GM15510 (cell line): ENCODE data around the gene AHNAK.

Experiments
- POLR2A ChIP-seq: IDR thresholded peaks from 3 replicates; pipeline ENCODE4 v1.6.1; 2011; ENCODE audit warnings: borderline replicate concordance; ENCODE audit not compliant: insufficient read length; ENCODE audit errors: extremely low read depth

Gene AHNAK

DNA sequence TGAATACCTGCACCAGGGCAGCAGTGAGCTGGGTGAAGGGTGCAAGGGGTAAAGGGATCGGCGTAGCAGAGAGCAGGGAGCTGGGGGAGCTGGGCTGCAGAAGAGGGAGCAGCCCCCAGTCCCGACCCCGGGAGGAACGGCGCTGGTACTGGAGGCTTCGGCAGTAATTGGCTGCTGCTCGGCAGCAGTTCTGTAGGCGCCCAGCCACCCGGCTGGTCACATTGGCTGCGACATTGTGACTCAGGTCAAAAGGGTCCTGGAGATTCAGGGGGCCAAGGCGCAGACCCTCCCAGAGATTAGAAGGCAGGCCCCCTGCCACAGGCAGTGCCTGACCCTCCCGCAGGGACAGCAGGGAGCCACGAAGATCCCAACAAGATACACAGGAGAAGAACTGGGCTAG is 29.2 kb upstream of the AHNAK start:
- TF ChIP-seq POLR2A: no peak

DNA sequence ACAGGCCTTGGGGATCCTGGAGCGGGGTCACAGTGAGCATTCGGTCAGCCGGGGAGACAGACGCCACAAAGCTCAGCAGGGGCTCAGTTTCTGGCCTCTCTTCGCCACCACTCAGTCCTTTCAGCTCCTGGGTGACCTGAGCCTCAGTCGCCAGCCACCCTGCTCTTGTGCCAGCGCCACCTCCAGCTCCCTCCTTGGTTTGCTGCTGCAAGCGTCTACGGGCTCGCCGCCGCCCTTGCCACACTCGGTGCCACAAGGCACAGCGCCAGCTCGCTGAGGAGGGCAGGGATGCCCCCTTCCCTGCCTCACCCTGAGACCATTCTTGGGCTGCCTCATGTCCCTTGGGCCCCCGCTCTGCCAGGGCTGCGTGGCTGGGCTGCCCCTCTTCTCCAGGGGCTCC is 28.6 kb upstream of the AHNAK start:
- TF ChIP-seq POLR2A: no peak

DNA sequence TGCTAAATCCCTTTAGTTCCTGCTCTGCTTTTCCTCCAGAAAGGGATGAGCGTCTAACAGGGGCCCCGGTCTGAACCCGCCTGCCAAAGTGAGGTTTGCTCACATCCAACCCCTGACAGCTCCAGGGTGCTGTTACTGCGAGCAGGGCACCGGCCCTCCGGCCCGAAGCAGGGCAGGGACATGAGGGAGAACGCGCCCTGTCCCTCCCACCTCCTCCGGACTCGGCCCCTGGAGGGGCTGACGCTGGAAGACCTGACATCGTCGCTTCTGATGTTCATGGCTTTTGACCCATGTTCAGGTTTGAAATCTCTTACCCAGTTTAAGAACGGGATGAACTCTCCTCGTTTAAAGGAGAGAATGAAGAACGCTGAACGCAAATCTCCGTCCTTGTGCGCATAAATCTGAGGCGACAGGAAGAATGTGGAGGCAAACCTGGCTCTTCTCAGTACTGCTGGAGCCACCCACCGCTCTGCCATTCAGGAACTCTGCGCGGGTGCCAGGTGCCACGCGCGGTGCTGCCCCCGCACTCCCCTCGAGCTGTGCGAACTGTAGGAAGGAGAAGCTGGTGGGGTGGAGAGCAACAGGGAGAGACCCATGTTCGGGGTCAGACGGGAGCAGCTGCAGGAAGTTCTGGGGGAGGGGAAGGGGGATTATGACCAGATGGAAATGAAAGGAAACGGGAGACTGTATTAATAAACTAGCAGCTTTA is 27.9 kb upstream of the AHNAK start:
- TF ChIP-seq POLR2A: no peak

DNA sequence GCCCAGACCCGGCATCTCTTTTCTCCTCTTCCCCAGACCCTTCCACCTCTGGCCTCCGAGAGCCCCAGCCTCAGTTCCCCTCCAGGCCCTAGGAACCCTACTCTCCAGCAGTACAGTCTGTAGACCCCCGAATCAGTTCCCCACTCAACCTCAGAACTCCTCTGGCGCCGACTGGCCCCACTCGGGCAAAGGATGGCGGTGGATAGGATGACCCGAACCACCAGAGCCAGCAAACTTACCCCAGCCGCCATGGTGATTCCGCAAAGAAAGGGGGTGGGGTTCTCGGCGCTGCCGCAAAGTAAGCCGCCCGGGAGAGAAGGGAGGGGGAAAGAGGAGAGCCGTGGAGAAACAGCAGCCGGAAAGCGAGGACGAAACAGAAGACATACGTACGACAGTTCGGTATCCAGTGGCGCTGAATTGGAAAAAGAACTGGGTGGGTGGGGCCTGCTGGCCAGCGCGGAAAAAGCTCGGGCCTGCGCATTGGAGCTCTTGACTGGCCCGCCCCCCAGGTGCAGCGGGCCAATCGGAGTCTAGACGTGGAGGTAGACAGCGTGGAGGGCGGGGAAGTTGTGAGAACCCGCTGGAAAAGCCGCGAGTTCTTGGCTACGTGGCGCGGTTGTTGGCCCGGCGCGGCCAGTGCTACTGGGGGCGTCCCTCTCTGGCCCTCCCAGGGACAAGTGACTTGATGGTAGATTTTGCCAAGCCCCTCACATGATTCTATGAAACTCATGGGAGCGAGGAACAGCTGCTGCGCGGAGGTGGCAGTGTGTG is 27.2 kb upstream of the AHNAK start, which contains the start of gene EEF1G:
Gene EEF1G (minus strand): TSS at position 300 of the 771 bp plus-strand sequence. CDS start 49 bp downstream, at position 251.
- TF ChIP-seq POLR2A: peak; percentile 85

DNA sequence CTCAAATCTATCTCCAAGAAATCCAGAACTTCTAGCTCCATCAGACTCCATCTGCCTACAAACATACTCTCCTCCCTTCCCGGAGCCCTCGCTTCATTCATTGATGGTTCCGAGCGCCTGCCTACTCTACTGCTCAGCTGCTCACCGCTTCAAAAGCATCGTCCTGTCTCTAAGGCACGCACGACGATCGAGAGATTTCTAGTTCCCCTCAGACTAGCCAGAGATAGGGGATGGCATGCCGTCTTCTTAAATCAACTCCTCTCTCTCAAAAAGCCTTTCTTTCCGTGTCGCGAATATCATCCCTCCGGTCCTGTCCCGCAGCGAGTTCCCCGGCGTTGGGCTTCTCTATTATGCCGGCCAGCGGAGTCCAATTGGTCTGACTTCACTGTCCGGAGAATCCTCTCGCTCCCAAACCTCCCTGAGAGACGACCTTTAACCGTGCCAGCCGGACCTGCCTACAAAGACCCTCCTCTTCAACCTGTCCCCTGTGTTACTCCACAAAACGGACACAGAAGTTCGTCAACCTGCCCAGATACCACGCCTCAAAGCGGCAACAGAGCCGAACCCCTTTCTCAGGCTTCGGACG is 26.5 kb upstream of the AHNAK start:
- no peak for TF ChIP-seq POLR2A

DNA sequence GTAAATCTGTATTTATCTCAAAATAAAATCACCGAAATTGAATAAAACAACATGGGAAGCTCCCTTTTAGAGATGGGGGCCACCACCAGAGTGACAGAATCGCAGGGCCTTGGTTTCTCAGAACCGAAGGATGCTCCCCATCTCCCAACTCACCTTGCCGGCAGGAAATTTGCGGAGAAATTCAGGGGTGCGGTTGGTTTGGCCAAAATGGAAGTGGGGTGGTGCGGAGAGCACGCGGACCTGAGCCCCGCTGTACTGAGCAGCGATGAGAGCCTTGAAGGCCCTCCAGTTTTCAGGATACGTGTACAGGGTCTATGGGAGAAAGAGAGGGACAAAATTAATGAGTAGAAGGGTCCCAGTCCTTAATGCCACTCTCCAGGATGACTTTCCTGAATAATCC is 25.8 kb upstream of the AHNAK start:
- TF ChIP-seq POLR2A: no peak

DNA sequence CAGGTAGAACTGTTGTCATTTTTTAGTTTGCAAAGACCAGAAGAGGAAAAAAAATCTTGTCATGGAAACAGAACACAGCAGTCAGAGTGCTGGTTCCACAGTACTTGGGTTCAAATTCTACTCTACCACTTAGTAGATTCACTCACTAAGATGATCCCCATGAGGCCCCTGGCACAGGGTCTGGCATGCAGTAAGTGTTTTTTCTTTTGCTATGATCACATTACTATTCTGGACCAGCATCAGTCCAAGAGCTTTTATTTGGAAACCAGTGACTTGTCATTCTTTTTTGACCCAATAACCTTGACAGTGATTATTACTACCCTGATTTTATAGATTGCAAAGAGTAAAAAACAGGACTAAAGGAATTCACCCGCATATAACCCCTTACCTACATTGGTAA is 23.0 kb upstream of the AHNAK start:
- TF ChIP-seq POLR2A: no peak

DNA sequence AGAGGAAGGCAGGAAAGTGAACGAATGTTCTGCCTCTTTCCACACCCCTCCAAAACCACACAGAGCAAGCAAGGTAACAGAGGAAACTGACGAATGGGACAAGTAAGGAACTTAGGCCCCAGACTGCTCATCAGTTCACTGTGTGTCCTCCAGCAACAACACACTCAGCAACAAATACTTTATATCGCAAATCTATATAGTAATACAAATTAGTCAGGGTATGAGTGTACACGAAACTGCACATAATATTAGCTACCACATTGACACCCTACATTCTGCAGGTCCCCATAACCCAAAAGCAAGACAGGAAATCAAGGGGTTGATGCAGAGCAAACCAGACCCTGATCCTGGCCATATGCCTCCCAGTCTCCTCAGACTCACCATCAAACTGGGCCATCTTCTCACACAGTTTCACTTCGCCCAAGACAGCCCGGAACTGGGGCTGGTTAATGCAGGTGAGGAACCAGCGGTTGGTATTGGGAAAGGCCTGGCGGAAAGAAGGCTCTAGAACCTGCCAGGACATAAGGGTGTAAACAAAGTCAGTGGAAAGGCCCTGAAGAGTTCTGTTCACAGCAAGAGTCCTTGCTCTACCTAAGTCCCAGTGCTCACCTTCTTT is 20.5 kb upstream of the AHNAK start:
- TF ChIP-seq POLR2A: no peak

DNA sequence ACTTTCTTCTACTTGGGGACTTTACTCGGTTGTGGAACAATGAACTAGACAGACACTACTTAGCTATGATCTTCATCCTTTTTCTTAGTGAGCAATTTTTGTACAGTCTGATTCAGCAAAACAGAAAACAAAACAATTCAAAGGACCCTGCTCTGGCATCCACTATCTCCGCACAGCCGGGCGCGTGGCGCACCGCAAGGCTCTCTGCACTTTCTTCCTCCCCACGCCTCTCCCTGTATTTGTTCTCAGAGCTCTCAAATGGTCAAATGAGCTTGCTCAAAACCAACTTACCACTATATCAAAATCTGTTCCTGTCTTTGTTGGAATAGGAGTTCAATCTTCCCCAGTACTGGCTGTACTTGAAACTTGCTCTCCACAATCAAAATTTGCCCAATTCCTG is 19.6 kb upstream of the AHNAK start:
- TF ChIP-seq POLR2A: no peak

DNA sequence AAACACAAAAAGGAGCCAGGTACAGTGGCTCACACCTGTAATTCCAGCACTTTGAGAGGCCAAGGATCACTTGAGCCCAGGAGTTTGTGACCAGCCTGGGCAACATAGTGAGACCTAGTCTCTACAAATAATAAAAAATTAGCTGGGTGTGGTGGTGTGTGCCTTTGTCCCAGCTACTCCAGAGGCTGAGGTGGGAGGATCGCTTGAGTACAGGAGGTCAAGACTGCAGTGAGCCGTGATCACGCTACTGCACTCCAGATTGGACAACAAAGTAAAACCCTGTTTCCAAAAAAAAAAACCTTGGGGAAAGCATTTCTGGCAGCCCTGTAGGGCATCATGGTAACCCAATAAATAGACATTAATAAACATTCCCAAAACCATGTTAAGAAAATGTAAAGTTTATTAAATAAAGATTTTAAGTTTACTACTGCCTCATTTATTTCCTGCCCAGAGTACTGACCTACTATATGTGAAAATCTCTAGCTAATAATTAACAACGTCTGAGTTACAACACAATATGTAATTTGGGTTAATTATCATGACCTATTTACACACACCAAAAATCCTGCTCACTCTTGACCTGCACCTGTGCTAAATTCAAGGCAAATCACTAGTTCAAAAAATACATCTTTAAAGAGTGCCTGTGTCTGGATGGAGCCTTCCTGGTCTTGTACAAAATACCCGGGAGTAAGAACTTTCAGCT is 18.6 kb upstream of the AHNAK start:
- TF ChIP-seq POLR2A: no peak

DNA sequence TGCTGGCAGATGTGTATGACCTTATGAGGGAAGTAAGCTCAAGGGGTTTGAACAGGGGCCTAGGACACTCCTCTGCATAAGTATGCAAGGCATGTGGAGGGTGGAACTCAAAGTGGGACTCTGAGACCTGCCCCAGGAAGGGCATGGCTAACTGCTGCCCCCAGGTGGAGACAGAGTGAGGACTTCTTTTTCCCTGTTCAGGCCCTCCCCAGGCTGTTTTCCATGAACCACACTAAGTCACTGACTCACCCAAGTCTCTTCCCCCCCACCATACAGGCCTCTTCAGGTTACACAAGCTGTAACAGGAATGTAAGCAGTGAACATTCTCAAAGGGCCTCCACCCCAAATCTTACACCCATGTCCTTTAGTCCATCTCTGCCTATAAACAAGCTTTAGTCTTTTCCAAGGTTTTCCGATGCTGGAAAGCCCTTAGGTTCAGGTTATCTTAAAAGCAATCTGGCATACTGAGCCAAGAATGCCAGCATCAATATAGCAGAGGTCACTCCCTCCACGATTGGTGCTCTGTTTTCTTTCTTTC is 14.0 kb upstream of the AHNAK start:
- no peak for TF ChIP-seq POLR2A

DNA sequence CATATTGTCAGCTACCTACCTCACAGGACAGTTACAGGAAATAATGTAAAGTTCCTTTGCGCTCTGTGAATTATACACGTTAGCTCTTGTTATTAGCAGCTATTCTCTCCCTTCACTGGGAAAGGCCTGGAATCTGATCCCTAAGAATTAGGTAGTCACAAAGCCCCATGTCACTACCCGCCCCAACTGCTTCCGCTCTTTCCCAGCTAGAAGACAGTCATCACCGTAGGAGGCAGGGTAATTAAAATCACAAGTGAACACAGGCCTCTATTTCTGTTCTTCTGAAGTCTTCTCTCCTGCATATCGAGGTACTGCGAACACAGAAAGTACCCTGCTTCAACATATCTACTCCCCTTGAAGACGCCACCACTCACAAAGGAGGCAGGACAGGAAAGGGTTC is 12.6 kb upstream of the AHNAK start:
- TF ChIP-seq POLR2A: no peak

DNA sequence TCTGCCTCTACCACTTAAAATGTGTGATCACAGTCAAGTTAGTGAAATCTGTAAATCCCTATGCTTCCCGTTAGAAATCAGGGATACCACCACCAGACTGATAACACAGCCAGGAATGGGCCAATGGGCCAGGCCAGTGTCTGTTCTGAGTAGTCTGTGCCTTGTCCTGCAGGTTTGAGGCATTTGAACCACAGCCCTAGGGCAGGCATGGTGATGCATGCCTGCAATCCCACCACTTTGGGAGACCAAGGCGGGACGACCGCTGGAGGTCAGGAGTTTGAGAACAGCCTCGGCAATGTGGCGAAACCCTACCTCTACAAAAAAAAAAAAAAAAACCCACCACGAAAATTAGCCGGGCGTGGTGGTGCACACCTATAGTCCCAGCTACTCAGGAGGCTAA is 12.1 kb upstream of the AHNAK start:
- TF ChIP-seq POLR2A: no peak

DNA sequence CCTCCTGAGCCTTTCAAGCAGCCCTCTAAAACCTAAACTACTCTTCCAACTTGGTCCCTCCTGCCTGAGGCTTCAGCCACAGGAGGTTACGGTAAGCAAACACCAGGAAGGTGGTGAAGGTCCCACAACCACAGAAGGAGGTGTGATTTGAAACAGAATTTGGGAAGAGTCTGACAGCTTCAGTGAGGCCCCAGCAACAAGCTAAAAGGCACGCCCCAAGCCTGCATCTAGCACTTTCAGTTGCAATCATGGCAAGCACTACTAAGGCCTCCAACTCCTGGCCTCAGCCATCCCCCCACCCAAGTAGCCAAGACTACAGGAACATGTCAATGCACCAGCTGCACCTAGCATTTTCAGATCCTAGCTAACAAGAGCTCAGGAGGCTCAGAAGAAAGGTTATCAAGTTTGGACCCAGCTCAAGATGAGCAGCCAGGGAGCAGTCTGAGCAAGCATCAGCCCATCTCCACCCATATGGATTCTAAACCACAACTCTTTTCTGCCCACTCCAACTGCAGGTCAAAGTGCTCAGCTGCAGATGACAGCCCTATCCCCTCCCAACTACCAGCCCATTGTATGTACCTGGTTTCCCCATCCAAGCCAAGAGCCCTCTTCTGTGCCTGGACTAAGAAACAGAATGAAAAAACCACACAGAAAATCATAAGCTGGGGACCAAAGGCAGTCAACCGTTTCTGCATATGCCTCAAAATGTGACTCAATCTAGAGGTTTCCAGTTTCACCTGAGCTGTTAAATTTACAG is 10.4 kb upstream of the AHNAK start:
- no peak for TF ChIP-seq POLR2A
